IMR-90 (cell line): ENCODE measurements around the gene TIMM10. TPM values are rescaled to one million over a fixed set of nuclear protein-coding genes. Genes with fewer than 3 reads are reported as not detected.

ENCODE experiments used
- ATAC-seq: fragments of 200-7000 bp; cut with Tn5 transposase; 2 replicates; pipeline ENCODE4 v1.9.1; 2020; ENCODE audit warnings: low read depth, mild to moderate bottlenecking, moderate library complexity
- BruUV-seq: library from RNA; stranded (reverse); fragments of 400-500 nt; replicated peaks from 2 replicates; lab custom pipeline; 2021; lab: Mats Ljungman, UMichigan
- CTCF ChIA-PET: fragments of 300-600 bp; formaldehyde crosslinking; extraction: SDS; loops from one replicate; lab custom pipeline; 2021; ENCODE audit warnings: antibody characterized with exemption; lab: Yijun Ruan, JAX
- POLR2A ChIA-PET: fragments of 300-600 bp; sonication (Branson Sonifier 250); formaldehyde crosslinking; loops from one replicate; lab custom pipeline; 2022; ENCODE audit warnings: antibody characterized with exemption; ENCODE audit not compliant: unreplicated experiment; lab: Charles Lee
- DNase-seq: peaks from one replicate; pipeline ENCODE4 v3.0.0; 2013
- H2AFZ ChIP-seq: replicated peaks from 2 replicates; pipeline ENCODE3; 2013; ENCODE audit warnings: low read length, mild to moderate bottlenecking; ENCODE audit not compliant: poor library complexity
- H2AK5ac ChIP-seq: 2 replicates; pipeline ENCODE4 v1.6.1; 2013; ENCODE audit warnings: low read depth, low read length, inconsistent platforms
- H2AK9ac ChIP-seq: replicated peaks from 2 replicates; pipeline ENCODE3; 2013; ENCODE audit warnings: mild to moderate bottlenecking, low read depth, low read length, moderate library complexity; ENCODE audit not compliant: poor library complexity
- H2BK120ac ChIP-seq: 2 replicates; pipeline ENCODE4 v1.6.1; 2013; ENCODE audit warnings: low read depth, low read length, inconsistent platforms
- H2BK15ac ChIP-seq: 3 replicates; pipeline ENCODE4 v1.6.1; 2013; ENCODE audit warnings: low read depth, low read length, inconsistent platforms
- H2BK20ac ChIP-seq: 2 replicates; pipeline ENCODE4 v1.6.1; 2013; ENCODE audit warnings: low read depth, mild to moderate bottlenecking, inconsistent platforms, low read length, moderate library complexity
- H2BK5ac ChIP-seq: 2 replicates; pipeline ENCODE4 v1.6.1; 2013; ENCODE audit warnings: mild to moderate bottlenecking, low read depth, low read length, inconsistent platforms; ENCODE audit not compliant: poor library complexity, severe bottlenecking
- H3K14ac ChIP-seq: replicated peaks from 2 replicates; pipeline ENCODE4 v1.6.1; 2013; ENCODE audit warnings: low read depth, low read length, inconsistent platforms
- H3K18ac ChIP-seq: 2 replicates; pipeline ENCODE4 v1.6.1; 2013; ENCODE audit warnings: low read depth, low read length, control low read depth
- H3K23ac ChIP-seq: 2 replicates; pipeline ENCODE4 v1.6.1; 2013; ENCODE audit warnings: low read depth, low read length, inconsistent platforms
- H3K27ac ChIP-seq: 2 replicates; pipeline ENCODE4 v1.5.1; 2013; ENCODE audit warnings: mild to moderate bottlenecking, control low read depth, low read length; ENCODE audit not compliant: insufficient read depth
- H3K27me3 ChIP-seq: 2 replicates; pipeline ENCODE4 v1.6.1; 2013; ENCODE audit warnings: low read length; ENCODE audit not compliant: control insufficient read depth, insufficient read depth
- H3K36me3 ChIP-seq: 2 replicates; pipeline ENCODE4 v1.6.1; 2013; ENCODE audit warnings: low read length, mixed read lengths; ENCODE audit not compliant: control insufficient read depth, insufficient read depth
- H3K4ac ChIP-seq: 2 replicates; pipeline ENCODE4 v1.6.1; 2013; ENCODE audit warnings: low read depth, low read length, inconsistent platforms
- H3K4me1 ChIP-seq: 2 replicates; pipeline ENCODE4 v1.6.1; 2013; ENCODE audit warnings: low read length, mixed read lengths; ENCODE audit not compliant: control insufficient read depth, insufficient read depth
- H3K4me2 ChIP-seq: 2 replicates; pipeline ENCODE4 v1.6.1; 2013; ENCODE audit warnings: low read depth, mild to moderate bottlenecking, control low read depth, low read length, moderate library complexity
- H3K4me3 ChIP-seq: 2 replicates; pipeline ENCODE4 v1.5.1; 2013; ENCODE audit warnings: low read depth, mild to moderate bottlenecking, control low read depth, low read length, moderate library complexity; ENCODE audit not compliant: insufficient read depth
- H3K56ac ChIP-seq: 2 replicates; pipeline ENCODE4 v1.6.1; 2013; ENCODE audit warnings: low read length, inconsistent platforms; ENCODE audit not compliant: insufficient read depth; ENCODE audit errors: extremely low read depth
- H3K79me1 ChIP-seq, 2 experiments: 2 replicates each; pipeline ENCODE4 v1.6.1; 2013; ENCODE audit warnings: low read length in 2 of 2, inconsistent platforms in 1 of 2, low read depth in 1 of 2
- H3K9ac ChIP-seq: 2 replicates; pipeline ENCODE4 v1.6.1; 2013; ENCODE audit warnings: low read depth, low read length, control low read depth
- H3K9me1 ChIP-seq: 2 replicates; pipeline ENCODE4 v1.6.1; 2013; ENCODE audit warnings: low read length, inconsistent platforms; ENCODE audit not compliant: insufficient read depth
- H3K9me3 ChIP-seq: 2 replicates; pipeline ENCODE4 v1.6.1; 2013; ENCODE audit warnings: low read length; ENCODE audit not compliant: control insufficient read depth, insufficient read depth
- H4K20me1 ChIP-seq: 2 replicates; pipeline ENCODE4 v1.6.1; 2013; ENCODE audit warnings: low read length, inconsistent platforms; ENCODE audit not compliant: insufficient read depth
- H4K5ac ChIP-seq: 2 replicates; pipeline ENCODE4 v1.6.1; 2013; ENCODE audit warnings: mild to moderate bottlenecking, low read depth, low read length, control low read depth
- H4K8ac ChIP-seq, 2 experiments: 2 replicates each; pipeline ENCODE4 v1.6.1; 2013; ENCODE audit warnings: low read depth in 2 of 2, low read length in 2 of 2, control low read depth in 1 of 2, inconsistent platforms in 1 of 2
- H4K91ac ChIP-seq: 2 replicates; pipeline ENCODE4 v1.6.1; 2013; ENCODE audit warnings: low read depth, low read length, inconsistent platforms; ENCODE audit not compliant: insufficient read depth
- BHLHE40 ChIP-seq: fragments of 150-350 bp; IDR thresholded peaks from 2 replicates; pipeline ENCODE4 v1.6.1; 2016; ENCODE audit warnings: mild to moderate bottlenecking, low read depth, low read length
- CHD1 ChIP-seq: IDR thresholded peaks from 2 replicates; pipeline ENCODE4 v1.6.1; 2012; ENCODE audit warnings: low read depth, low read length, improper control_type of control experiment
- MAFK ChIP-seq: IDR thresholded peaks from 2 replicates; pipeline ENCODE4 v1.6.1; 2012; ENCODE audit warnings: low read depth, low read length, improper control_type of control experiment
- NFE2L2 ChIP-seq: fragments of 150-350 bp; IDR thresholded peaks from 2 replicates; pipeline ENCODE4 v1.6.1; 2016; ENCODE audit warnings: low read depth, mild to moderate bottlenecking, low read length
- POLR2A ChIP-seq: IDR thresholded peaks from 2 replicates; pipeline ENCODE4 v1.6.1; 2012; ENCODE audit warnings: mild to moderate bottlenecking, low read depth, low read length
- RCOR1 ChIP-seq: IDR thresholded peaks from 2 replicates; pipeline ENCODE4 v1.6.1; 2012; ENCODE audit warnings: mild to moderate bottlenecking, low read length, improper control_type of control experiment; ENCODE audit not compliant: insufficient replicate concordance
- RFX5 ChIP-seq: IDR thresholded peaks from 2 replicates; pipeline ENCODE4 v1.8.0; 2012; ENCODE audit warnings: low read depth, mild to moderate bottlenecking, low read length, moderate library complexity
- SMC3 ChIP-seq: fragments of 150-350 bp; IDR thresholded peaks from 2 replicates; pipeline ENCODE4 v1.6.1; 2016; ENCODE audit warnings: low read depth, mild to moderate bottlenecking, antibody characterized with exemption, low read length, moderate library complexity
- WGBS, 2 experiments: methylation state at CpG; one replicate each; pipeline versions ENCODE4 v1.1.5 to v1.1.7; 2013; ENCODE audit warnings: missing lambda C conversion rate in 2 of 2; ENCODE audit not compliant: insufficient read length in 1 of 2; ENCODE audit errors: extremely low coverage in 2 of 2; 5-methylcytosine and 5-hydroxymethylcytosine counted together
- dilution Hi-C: fragments of 300-500 bp; cut with HindIII; formaldehyde crosslinking; loops from one replicate; pipeline ENCODE4 v1.14.3; 2018; ENCODE audit warnings: low sequenced_read_pairs; ENCODE audit not compliant: unreplicated experiment
- in situ Hi-C: fragments of 300-500 bp; cut with MboI; formaldehyde crosslinking; loops from 3 replicates; pipeline ENCODE4 v1.14.3; 2019; ENCODE audit warnings: low sequenced_read_pairs, inconsistent platforms, mixed read lengths
- intact Hi-C: fragments of 100-400 bp; cut with micrococcal nuclease; formaldehyde crosslinking; loops from 2 replicates; pipeline ENCODE4 v1.10.0; 2022
- polyA plus RNA-seq, 3 experiments: library from polyadenylated mRNA; depleted of rRNA; stranded (reverse); fragments of >200 nt; gene quantifications; 2 replicates each; pipeline ENCODE4 v1.2.3, GENCODE V29; 2012; ENCODE audit warnings: low replicate concordance in 1 of 3
- total RNA-seq: library from RNA; depleted of rRNA; stranded (reverse); fragments of >200 nt; gene quantifications from 2 replicates; pipeline ENCODE4 v1.2.3, GENCODE V29; 2012
- TF ChIP-seq, protein P1 (sequence below): fragments of 150-350 bp; IDR thresholded peaks from 2 replicates; pipeline ENCODE4 v1.6.1; 2016; ENCODE audit warnings: low read depth, mild to moderate bottlenecking, low read length, moderate library complexity, borderline replicate concordance

Gene TIMM10
- total and polyA plus RNA-seq, 2 of the 4 experiments (the other 2 are of a cell fraction), result 96.8 to 135 TPM

DNA sequence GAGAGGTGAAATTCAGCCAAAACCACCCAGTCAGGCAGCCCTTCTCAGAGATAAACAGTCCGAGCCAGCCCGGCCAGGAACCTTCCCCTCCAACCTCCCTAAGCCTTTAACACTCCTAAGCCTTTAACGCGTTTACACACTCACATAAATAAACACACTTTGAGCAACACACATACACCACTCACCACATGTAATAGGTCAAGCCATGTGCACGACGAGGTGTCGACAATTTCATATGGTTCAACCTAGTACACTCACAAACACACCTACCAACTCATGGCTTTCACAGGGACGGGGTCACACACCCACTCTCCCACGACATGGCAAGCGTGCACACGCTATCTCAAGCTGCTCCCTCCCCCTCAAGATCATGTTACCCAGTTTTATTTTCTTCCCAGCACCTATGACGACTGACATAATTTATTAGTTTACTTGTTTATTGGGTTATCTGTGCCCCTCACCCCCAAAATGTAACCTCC is 30.5 kb downstream of the TIMM10 start:
- Histone ChIP-seq H2BK15ac (no peak overlapping the region; the same call in 2 of the 3 replicates), H3K4me1 (peaks cover 15% of the 10 kb centered on the region), H3K9me1 (peaks cover 13% of the 10 kb centered on the region; the same call in 1 of the 2 replicates), H3K9ac (no peak overlapping the region), H3K27ac (peak overlapping the region; percentile 4; the same call in 1 of the 2 replicates), H4K5ac (0 out of 2 replicates have a peak overlapping the region, but pooled peaks have one; percentile 26), H3K56ac (no peak overlapping the region), H2BK120ac (no peak overlapping the region), H3K4me2 (peak overlapping the region; percentile 72), H3K18ac (no peak overlapping the region), H4K8ac (peak overlapping the region; percentile 7 to 84; a peak in 2 of 4 replicates), H3K36me3 (peaks cover 26% of the 10 kb centered on the region), H2AK9ac (peak overlapping the region; percentile 87), H3K27me3 (no peaks in the 10 kb centered on the region), H3K23ac (no peak overlapping the region), H4K20me1 (no peaks in the 10 kb centered on the region; the same call in 1 of the 2 replicates), H3K9me3 (no peaks in the 10 kb centered on the region), H4K91ac (no peak overlapping the region), H3K14ac (no peak overlapping the region), H2AFZ (peak overlapping the region; percentile 87), H3K4ac (peak overlapping the region; percentile 18), H3K79me1 (peaks cover 3 to 26% of the 10 kb centered on the region in 2 experiments; a peak in 3 of 4 replicates), H3K4me3 (peak overlapping the region; percentile 23; the same call in 1 of the 2 replicates), H2BK5ac (no peak overlapping the region), H2BK20ac (no peak overlapping the region), H2AK5ac (peak overlapping the region; percentile 32; the same call in 1 of the 2 replicates)
- no peak for TF ChIP-seq POLR2A
- TF ChIP-seq SMC3, result no peak
- no peak for TF ChIP-seq MAFK
- TF ChIP-seq RFX5, result no peak
- TF ChIP-seq CHD1, result no peak
- no peak for TF ChIP-seq RCOR1
- TF ChIP-seq, protein P1, sequence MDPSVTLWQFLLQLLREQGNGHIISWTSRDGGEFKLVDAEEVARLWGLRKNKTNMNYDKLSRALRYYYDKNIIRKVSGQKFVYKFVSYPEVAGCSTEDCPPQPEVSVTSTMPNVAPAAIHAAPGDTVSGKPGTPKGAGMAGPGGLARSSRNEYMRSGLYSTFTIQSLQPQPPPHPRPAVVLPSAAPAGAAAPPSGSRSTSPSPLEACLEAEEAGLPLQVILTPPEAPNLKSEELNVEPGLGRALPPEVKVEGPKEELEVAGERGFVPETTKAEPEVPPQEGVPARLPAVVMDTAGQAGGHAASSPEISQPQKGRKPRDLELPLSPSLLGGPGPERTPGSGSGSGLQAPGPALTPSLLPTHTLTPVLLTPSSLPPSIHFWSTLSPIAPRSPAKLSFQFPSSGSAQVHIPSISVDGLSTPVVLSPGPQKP, result no peak
- TF ChIP-seq NFE2L2, result no peak
- no peak for TF ChIP-seq BHLHE40
- CTCF ChIA-PET, result interaction anchor here (0.6 kb wide), 1 partner anchor 42 kb away, joined by 3 read pairs; no protein-coding TSS in a partner anchor
- no TSS peak for BruUV-seq
- in situ Hi-C loops, result loop anchor here (10.0 to 25.0 kb wide), 3 partner anchors 145 to 1012 kb away; partner anchors contain the start of genes OR5B21 and YPEL4
- dilution Hi-C loops, result no loop called here
- DNase-seq (no peak), ATAC-seq (peak; percentile 67)
- 18% methylated on average over 8 of the region's 12 CpGs; no CpG with 5 or more reads in 1 of the 2 experiments for WGBS, 2 experiments
- POLR2A ChIA-PET, result no interaction called here
- intact Hi-C loops, result no loop called here
